Natural killer cell (primary cell): Measurements from ENCODE around the gene DNM2. TPM values are rescaled to one million over a fixed set of nuclear protein-coding genes. Genes with fewer than 3 reads are reported as not detected.

ENCODE experiments used
- ATAC-seq, 3 donors: fragments of 150-1000 bp in 2 of 3; fragments of 200-7000 bp in 1 of 3; cut with Tn5 transposase; 1 replicate in 1 of 3; 2 replicates in 2 of 3; pipeline ENCODE4 v1.10.0; 2021; ENCODE audit warnings: mild to moderate bottlenecking in 2 of 3, moderate library complexity in 2 of 3
- DNase-seq, 2 donors: peaks; one replicate each; pipeline versions ENCODE4 v3.0.0 to v3.0.0-alpha.2; 2013 to 2021; ENCODE audit warnings: mixed read lengths in 1 of 2
- H3K27ac ChIP-seq: one replicate; pipeline ENCODE4 v1.5.1; 2013; ENCODE audit warnings: mild to moderate bottlenecking, low read length
- H3K27me3 ChIP-seq: one replicate; pipeline ENCODE4 v1.6.1; 2013; ENCODE audit warnings: low read length; ENCODE audit not compliant: control insufficient read depth, insufficient read depth
- H3K36me3 ChIP-seq: one replicate; pipeline ENCODE4 v1.6.1; 2013; ENCODE audit warnings: low read length; ENCODE audit not compliant: control insufficient read depth, insufficient read depth
- H3K4me1 ChIP-seq: one replicate; pipeline ENCODE4 v1.6.1; 2013; ENCODE audit warnings: low read length; ENCODE audit not compliant: control insufficient read depth, insufficient read depth
- H3K4me3 ChIP-seq: one replicate; pipeline ENCODE4 v1.5.1; 2013; ENCODE audit warnings: low read length
- H3K9me3 ChIP-seq: one replicate; pipeline ENCODE4 v1.6.1; 2013; ENCODE audit warnings: low read length; ENCODE audit not compliant: control insufficient read depth, insufficient read depth
- H3K27ac Mint-ChIP-seq, 2 donors: one replicate each; pipeline ENCODE4 v1.8.0; 2022; ENCODE audit warnings: mild to moderate bottlenecking in 2 of 2, mixed read lengths in 2 of 2, moderate library complexity in 1 of 2
- H3K27me3 Mint-ChIP-seq, 2 donors: one replicate each; pipeline ENCODE4 v1.8.0; 2022; ENCODE audit warnings: low read depth in 2 of 2, mixed read lengths in 2 of 2
- H3K36me3 Mint-ChIP-seq: one replicate; pipeline ENCODE4 v1.8.0; 2022; ENCODE audit warnings: mixed read lengths
- H3K4me1 Mint-ChIP-seq, 2 donors: one replicate each; pipeline ENCODE4 v1.8.0; 2022; ENCODE audit warnings: mixed read lengths in 2 of 2
- H3K4me3 Mint-ChIP-seq: one replicate; pipeline ENCODE4 v1.8.0; 2022; ENCODE audit warnings: mild to moderate bottlenecking, moderate library complexity, mixed read lengths
- H3K9me3 Mint-ChIP-seq, 2 donors: one replicate each; pipeline ENCODE4 v1.8.0; 2022; ENCODE audit warnings: mixed read lengths in 2 of 2
- WGBS: methylation state at CpG from one replicate; pipeline ENCODE4 v1.1.7; 2013; ENCODE audit warnings: missing lambda C conversion rate; ENCODE audit not compliant: insufficient coverage; 5-methylcytosine and 5-hydroxymethylcytosine counted together
- intact Hi-C: fragments of 100-400 bp; cut with micrococcal nuclease; formaldehyde crosslinking; loops from one replicate; pipeline ENCODE4 v1.14.2; 2022
- total RNA-seq, 4 donors: library from RNA; stranded (reverse); fragments of 120-200 nt in 1 of 4; gene quantifications; one replicate each; pipeline versions ENCODE4 v1.2.3 to v1.2.4, GENCODE V29; 2013 to 2022
- TF ChIP-seq, protein P1 (sequence below): fragments of 200-600 bp; IDR thresholded peaks from one replicate; pipeline ENCODE4 v1.8.0; 2022; ENCODE audit warnings: antibody characterized with exemption

DNM2 gene
- total RNA-seq, 3 donors from 2014 or later (not counting 1 experiment from before 2014, with no cell fraction given) = 419 to 491 (median 428) TPM

DNA sequence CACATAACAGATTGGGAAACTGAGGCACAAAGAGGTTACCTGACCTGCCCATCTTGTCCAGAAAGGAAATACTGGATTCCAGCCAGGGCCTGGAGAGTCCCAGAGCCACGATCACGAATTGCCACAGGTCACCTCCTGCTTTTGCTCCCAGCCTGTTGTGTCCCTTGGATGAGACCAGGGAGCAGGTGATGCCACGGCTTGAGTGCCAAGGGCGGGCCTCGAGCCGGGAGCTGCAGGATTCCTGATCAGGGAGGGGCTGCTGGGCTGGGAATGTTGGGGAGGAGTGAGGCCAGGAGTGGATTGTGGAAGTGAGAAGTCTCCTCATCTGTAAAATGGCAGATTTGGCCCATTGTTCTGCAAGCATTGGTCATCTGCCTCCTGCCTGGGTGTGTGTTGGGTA lies 29.4 kb downstream of the DNM2 start:
- Histone ChIP-seq H3K36me3 (no peaks in the 10 kb centered on the region), H3K27me3 (no peaks in the 10 kb centered on the region), H3K27ac (no peak overlapping the region), H3K9me3 (no peaks in the 10 kb centered on the region), H3K4me1 (peaks cover 80% of the 10 kb centered on the region), H3K4me3 (no peak overlapping the region)
- Mint-ChIP-seq H3K9me3 (no peaks in the 10 kb centered on the region), H3K36me3 (no peaks in the 10 kb centered on the region), H3K4me3 (peak overlapping the region; percentile 18), H3K27ac (peak overlapping the region; percentile 79 to 97), H3K4me1 (peaks cover 66 to 70% of the 10 kb centered on the region in 2 donors), H3K27me3 (no peaks in the 10 kb centered on the region)
- 90% methylated on average over 6 of the region's 6 CpGs for WGBS
- TF ChIP-seq, protein P1, sequence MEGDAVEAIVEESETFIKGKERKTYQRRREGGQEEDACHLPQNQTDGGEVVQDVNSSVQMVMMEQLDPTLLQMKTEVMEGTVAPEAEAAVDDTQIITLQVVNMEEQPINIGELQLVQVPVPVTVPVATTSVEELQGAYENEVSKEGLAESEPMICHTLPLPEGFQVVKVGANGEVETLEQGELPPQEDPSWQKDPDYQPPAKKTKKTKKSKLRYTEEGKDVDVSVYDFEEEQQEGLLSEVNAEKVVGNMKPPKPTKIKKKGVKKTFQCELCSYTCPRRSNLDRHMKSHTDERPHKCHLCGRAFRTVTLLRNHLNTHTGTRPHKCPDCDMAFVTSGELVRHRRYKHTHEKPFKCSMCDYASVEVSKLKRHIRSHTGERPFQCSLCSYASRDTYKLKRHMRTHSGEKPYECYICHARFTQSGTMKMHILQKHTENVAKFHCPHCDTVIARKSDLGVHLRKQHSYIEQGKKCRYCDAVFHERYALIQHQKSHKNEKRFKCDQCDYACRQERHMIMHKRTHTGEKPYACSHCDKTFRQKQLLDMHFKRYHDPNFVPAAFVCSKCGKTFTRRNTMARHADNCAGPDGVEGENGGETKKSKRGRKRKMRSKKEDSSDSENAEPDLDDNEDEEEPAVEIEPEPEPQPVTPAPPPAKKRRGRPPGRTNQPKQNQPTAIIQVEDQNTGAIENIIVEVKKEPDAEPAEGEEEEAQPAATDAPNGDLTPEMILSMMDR = no peak
- intact Hi-C loops = no loop called here
- DNase-seq (no peak), ATAC-seq (no peak)

DNA sequence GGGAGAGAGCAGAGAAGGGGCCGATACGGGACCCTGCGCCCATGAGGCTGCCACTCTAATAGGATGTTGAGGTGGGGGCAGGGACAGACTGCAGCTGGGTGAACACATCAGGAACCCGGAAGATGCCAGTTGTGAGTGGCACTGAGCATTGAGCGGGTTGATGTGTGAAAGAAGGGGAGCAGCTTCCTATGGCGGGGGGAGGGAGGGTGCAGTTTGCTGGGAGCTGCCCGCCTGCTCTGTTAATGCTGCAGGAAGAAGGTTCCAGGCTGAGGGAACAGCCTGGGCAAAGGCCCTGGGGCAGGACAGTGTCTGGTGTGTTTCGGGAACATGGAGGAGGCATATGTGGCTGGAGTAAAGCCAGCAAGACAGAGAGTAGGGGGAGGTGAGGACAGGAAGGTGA lies 29.8 kb downstream of the DNM2 start:
- ATAC-seq (peak; percentile 53 to 63 (median 61)), DNase-seq (peak in 1 of 2 donors; percentile 43)
- H3K4me3 Mint-ChIP-seq = peak overlapping the region; percentile 68
- Histone ChIP-seq H3K27me3 (no peaks in the 10 kb centered on the region), H3K4me1 (peaks cover 80% of the 10 kb centered on the region), H3K36me3 (no peaks in the 10 kb centered on the region), H3K4me3 (no peak overlapping the region), H3K9me3 (no peaks in the 10 kb centered on the region), H3K27ac (no peak overlapping the region)
- H3K36me3 Mint-ChIP-seq = no peaks in the 10 kb centered on the region
- TF ChIP-seq, protein P1 = no peak
- WGBS = 53% methylated on average over 8 of the region's 8 CpGs
- peak overlapping the region; percentile 79 to 97 for H3K27ac Mint-ChIP-seq
- H3K9me3 Mint-ChIP-seq = no peaks in the 10 kb centered on the region
- H3K27me3 Mint-ChIP-seq = no peaks in the 10 kb centered on the region
- intact Hi-C loops = no loop called here
- H3K4me1 Mint-ChIP-seq = peaks cover 66 to 68% of the 10 kb centered on the region in 2 donors

DNA sequence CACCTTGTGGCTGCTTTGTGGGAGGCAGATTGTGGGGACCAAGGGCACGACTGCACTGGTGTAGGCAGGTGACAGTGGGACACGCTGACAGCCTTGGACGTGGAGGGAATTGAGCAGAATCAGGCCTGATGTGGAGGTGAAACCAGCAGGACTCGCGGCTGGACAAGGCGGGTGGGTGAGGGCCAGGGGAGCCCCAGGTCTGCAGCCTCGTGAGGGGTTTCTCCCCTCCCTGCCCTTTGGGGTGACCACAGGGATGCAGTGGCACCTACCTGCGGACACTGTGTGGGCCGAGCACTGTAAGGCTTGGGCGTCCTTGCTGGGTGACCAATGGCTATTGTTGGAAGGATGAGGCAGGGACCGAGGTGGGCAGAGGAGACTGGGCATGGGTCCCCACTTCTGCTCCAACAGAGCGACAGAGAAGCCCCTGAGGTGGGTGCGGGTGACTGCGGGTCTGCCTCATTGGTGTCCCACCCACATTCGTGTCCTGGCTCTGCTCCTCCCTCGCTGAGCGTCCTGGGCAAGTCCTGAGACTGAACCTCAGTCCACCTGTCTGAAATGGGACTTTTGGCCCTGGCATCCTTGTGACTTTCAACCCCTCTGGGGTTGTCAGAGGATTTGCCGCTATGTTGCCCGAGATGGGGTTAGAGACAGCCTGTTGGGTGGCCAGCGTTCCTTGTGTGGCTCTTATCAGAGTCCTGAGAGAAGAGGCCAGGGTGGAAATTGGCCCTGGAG lies 30.5 kb downstream of the DNM2 start:
- peak in 1 of 3 donors; percentile 4 for ATAC-seq
- H3K9me3 Mint-ChIP-seq = no peaks in the 10 kb centered on the region
- intact Hi-C loops = no loop called here

More for the DNA sequence above, 30.5 kb downstream of the DNM2 start:
- no peaks in the 10 kb centered on the region for H3K36me3 Mint-ChIP-seq
- TF ChIP-seq, protein P1 = no peak
- DNase-seq = no peak
- H3K36me3 ChIP-seq = no peaks in the 10 kb centered on the region
- H3K4me1 Mint-ChIP-seq = peaks cover 72 to 73% of the 10 kb centered on the region in 2 donors
- H3K27ac ChIP-seq = peak overlapping the region; percentile 31
- H3K9me3 ChIP-seq = no peaks in the 10 kb centered on the region
- peak overlapping the region; percentile 79 to 97 for H3K27ac Mint-ChIP-seq
- no peaks in the 10 kb centered on the region for H3K27me3 Mint-ChIP-seq
- H3K4me3 ChIP-seq = no peak overlapping the region
- H3K4me3 Mint-ChIP-seq = peak overlapping the region; percentile 68
- WGBS = 91% methylated on average over 20 of the region's 20 CpGs
- peaks cover 78% of the 10 kb centered on the region for H3K4me1 ChIP-seq
- no peaks in the 10 kb centered on the region for H3K27me3 ChIP-seq
